ENCODE results near the gene TFEB.
"Not testable (repeated sequence)": the region's sequence is repeated elsewhere in the genome, so short reads cannot be mapped to it uniquely, and the experiment has no call there.

GRCh38 chr6:41766043-41766664, 30.7 kb upstream of the TFEB start:
- TF ChIP-seq CTCF, EP300, POLR2A (IDR thresholded peaks at IDR 0.05): not testable (repeated sequence)

All from ovary (tissue), 3 donors.